ENCODE results near the gene PGLYRP3.

Gene PGLYRP3

GRCh38 chr1:153310526-153310925 lies 2.2 kb downstream of the PGLYRP3 start:
- no peak for DNase-seq

DNA sequence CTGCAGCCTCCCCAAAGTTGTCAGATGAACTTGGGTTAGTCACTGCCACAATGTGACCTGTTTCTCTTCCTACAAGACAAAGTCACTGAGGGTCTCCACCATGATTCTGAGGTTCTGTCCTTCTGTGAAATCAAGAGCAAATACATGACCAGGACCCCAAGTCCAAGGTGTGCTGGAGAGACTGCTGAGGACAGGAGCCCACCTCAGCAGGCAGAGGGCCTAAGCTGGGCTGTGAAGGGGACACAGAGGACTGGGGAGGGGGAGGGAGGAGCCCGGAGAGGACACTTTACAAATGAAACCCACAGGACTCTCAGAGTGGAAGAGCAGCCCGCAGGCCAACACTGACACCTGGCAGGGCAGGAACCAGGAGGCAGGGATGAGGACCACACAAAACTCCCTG lies 3.3 kb downstream of the PGLYRP3 start:
- no peak for DNase-seq

DNA sequence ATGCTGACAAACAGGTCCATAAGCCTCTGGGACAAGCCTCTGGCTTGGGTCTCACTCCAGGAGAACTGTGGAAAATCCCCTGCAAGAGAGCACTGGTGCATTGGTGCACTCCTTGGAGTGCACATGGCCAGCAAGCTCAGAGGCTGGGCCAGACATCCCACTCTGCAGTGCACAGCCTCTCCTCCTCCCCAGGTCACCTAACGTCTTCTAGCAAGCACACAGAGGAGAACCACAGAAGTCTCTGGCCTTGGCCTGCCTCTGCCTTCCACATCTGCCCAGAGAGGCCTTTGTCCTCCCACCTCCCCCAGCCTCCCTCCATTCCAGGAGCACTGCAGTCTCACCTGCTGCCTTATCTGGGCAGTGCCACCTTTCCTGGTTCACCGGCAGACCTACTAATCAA lies 4.2 kb downstream of the PGLYRP3 start:
- no peak for DNase-seq

- DNase-seq = no peak
Observed at GRCh38 chr1:153307221-153307600, 5.5 kb downstream of the PGLYRP3 start.

GRCh38 chr1:153306303-153307220 lies 6.2 kb downstream of the PGLYRP3 start:
- DNase-seq = no peak

- DNase-seq = no peak
Observed at GRCh38 chr1:153305682-153306081, 7.1 kb downstream of the PGLYRP3 start.

DNA sequence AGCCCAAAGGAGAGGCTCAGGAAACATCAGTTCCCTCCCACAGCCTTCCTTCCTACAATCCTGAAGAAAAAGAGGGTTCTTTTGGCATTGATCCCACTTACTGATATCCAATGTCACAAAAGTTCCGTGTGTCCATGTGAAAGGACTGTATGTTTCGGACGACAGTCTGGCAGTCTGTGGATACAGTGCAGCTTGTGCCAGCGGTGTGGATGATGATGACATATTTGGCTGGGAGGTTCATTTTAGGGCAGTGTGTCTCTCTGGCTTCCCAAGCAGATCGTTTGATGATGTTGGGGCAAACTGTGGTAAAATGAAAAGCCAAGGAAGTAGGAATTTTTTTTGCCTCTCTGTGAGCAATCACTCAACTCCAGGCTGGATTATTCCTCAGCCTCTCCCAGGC lies 10.4 kb downstream of the PGLYRP3 start:
- DNase-seq = no peak

GRCh38 chr1:153293851-153294250 lies 18.9 kb downstream of the PGLYRP3 start:
- DNase-seq = no peak

- DNase-seq = no peak
Observed at GRCh38 chr1:153293480-153293775, 19.3 kb downstream of the PGLYRP3 start.

GRCh38 chr1:153292740-153293479 lies 19.8 kb downstream of the PGLYRP3 start:
- DNase-seq = no peak

- no peak for DNase-seq
Observed at GRCh38 chr1:153292185-153292584, 20.6 kb downstream of the PGLYRP3 start.

DNA sequence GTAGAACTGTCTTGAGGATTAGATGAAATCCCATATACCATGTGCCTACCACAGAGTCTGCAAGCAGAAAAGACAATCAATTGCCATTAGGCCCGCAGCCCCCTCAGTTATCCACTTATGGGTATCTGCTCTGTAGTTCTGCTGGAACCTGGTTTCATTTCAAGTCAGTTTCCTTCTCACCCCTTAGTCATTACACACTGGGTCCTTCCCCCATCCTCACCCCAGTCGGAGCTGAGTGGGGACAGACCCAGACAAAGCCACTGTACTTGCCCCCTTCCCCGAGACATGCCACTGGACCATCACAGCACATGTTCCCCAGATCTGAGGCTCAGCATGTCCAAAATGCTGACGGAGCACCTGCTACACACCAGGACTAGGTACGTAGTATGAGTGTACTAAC lies 21.2 kb downstream of the PGLYRP3 start:
- DNase-seq = no peak

DNA sequence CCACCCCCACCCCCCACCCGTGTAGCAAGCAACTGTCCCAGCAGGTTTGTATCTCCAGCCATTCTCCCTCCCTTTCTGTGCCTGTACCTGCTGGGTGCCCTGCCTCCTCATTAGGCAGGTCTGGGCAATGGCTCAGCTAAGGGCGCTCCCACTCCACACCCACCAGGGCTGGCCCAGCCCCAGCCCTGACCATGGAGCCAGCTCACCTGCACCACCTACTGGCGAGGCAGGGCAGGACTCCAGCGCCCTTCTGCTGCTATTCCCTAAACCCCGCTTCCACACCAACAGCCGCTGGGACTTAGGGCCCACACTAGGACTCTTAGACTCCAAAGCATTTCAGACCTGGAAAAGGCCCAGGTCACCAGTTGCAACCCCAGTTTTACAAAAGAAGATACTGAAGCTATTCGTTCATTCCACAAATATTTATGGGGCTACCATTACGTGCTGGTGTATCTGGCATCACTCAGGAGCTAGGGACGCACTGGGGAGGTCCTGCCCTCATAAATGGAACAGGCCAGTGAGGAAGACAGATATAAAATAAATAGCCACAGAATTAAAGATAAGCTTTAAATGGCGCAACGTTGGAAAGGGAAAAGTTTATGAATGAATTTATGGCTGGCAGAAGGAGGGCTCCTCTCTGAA lies 24.0 kb downstream of the PGLYRP3 start:
- DNase-seq = peak in 1 of 4 experiments; percentile 8

DNA sequence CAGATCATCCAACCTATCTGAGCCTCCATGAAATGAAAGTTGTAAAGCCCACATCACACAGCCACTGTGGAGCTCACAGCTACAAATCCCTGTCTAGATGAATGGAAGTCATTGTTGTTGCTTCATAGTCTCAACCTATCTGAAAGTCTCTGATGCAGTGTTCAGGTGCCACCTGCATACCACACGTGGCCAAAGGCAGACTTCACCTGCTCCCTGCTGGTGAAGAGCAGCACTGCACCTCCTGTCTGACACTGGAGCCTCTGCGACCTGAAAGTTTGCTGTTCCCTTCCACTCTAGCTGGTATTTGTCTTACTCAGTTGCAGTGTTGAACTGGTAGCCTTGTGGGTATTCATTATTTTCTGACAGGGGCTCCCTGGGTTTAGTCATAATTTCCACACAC lies 34.9 kb downstream of the PGLYRP3 start:
- peak in 1 of 4 experiments; percentile 14 for DNase-seq

DNA sequence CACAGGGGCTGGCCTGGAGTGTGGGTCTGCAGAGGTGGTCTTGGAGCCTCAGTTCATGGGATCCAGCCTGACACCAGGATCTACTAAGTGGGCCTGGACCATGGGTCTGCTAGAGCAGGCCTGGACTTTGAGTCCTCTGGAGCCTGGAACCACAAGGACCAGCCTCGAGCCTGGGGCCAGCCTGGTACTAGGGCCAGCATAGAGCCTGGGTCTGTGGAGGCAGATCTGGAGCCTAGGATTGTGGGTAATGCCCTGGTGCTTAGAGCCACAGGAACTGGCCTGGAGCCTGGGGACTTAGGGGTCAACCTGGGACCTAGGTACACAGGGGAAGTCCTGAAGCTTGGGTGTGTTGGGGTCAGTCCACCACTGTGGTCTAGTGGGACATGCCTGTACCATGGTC lies 40.6 kb downstream of the PGLYRP3 start:
- no peak for DNase-seq

DNA sequence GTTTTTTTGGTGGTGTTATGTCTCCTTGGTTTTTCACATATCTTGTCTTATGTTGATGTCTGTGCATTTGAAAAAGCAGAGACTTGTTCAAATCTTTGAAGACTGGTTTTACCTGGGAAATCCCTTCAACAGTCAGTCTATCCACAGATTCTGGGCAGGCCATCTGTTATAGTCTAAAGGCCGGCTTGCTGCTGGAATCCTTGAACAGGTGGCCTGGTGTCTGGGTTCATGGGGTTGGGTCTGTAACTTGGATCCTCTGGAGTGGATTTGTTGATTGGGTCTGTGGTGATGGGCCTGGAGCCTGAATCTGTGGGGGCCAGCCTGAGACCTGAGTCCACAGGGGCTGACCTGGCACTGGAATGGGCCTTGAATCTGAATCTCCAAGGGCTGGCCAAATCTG lies 41.0 kb downstream of the PGLYRP3 start:
- DNase-seq = no peak

GRCh38 chr1:153265457-153265856 lies 47.3 kb downstream of the PGLYRP3 start:
- no peak for DNase-seq

- no peak for DNase-seq
Observed at GRCh38 chr1:153262462-153263157, 50.1 kb downstream of the PGLYRP3 start.

DNA sequence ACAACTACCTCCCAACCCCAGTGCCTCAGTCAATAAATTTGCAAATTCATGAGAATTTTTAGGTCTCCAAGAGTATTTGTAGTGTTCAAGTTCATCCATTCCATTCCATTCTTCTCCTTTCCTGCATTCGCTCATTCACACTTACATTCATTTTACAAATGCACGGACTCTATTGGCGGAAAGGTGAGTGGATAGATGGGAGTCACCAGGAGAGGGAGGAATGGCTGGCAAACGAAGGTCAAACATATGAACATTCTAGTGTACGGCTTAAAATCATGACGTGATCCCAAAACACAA lies 50.7 kb downstream of the PGLYRP3 start:
- DNase-seq = no peak

DNA sequence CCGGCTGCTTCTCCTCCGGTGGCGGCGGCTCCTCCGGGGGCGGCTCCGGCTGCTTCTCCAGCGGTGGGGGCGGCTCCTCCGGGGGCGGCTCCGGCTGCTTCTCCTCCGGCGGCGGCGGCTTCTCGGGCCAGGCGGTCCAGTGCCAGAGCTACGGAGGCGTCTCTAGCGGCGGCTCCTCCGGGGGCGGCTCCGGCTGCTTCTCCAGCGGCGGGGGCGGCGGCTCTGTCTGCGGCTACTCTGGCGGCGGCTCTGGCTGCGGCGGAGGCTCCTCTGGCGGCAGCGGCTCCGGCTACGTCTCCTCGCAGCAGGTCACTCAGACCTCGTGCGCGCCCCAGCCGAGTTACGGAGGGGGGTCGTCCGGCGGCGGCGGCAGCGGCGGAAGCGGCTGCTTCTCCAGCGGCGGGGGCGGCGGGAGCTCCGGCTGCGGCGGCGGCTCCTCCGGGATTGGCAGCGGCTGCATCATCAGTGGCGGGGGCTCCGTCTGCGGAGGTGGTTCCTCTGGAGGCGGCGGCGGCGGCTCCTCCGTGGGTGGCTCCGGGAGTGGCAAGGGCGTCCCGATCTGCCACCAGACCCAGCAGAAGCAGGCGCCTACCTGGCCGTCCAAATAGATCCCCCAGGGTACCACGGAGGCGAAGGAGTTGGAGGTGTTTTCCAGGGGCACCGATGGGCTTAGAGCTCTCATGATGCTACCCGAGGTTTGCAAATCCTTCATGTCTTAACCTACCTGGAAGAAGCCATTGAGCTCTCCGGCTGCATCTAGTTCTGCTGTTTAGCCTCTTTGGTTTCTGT lies 51.3 kb downstream of the PGLYRP3 start:
- peak in 2 of 4 experiments; percentile 12 to 15 for DNase-seq

- no peak for DNase-seq
Observed at GRCh38 chr1:153260585-153261280, 52.0 kb downstream of the PGLYRP3 start.

GRCh38 chr1:153259387-153259786 lies 53.4 kb downstream of the PGLYRP3 start, which contains the start of gene LORICRIN:
Gene LORICRIN (plus strand): TSS chr1:153259687. CDS start chr1:153260950, 1,263 bp downstream.
- no peak for DNase-seq

All from activated CD4-positive, CD25-positive, alpha-beta regulatory T cell (primary cell).